Left hindlimb (tissue), 1 donor: Measurements from ENCODE around the gene GPR37L1.
"Not testable (repeated sequence)": the region's sequence is repeated elsewhere in the genome, so short reads cannot be mapped to it uniquely, and the experiment has no call there.

Experiments
- DNase-seq: peaks from one replicate; pipeline ENCODE4 v3.0.0-alpha.2; 2018

GPR37L1 gene

GRCh38 chr1:202107801-202108731 lies 14.7 kb upstream of the GPR37L1 start:
- DNase-seq = no peak

- no peak for DNase-seq
Observed at GRCh38 chr1:202110977-202111376, 11.7 kb upstream of the GPR37L1 start.

GRCh38 chr1:202111589-202111988 lies 11.1 kb upstream of the GPR37L1 start:
- DNase-seq = not testable (repeated sequence)

- DNase-seq = no peak
Observed at GRCh38 chr1:202112859-202113689, 9.6 kb upstream of the GPR37L1 start.

GRCh38 chr1:202113690-202114300 lies 8.9 kb upstream of the GPR37L1 start:
- no peak for DNase-seq

GRCh38 chr1:202116287-202116686 lies 6.4 kb upstream of the GPR37L1 start:
- DNase-seq = no peak

- no peak for DNase-seq
Observed at GRCh38 chr1:202117898-202118371, 4.8 kb upstream of the GPR37L1 start.

- no peak for DNase-seq
Observed at GRCh38 chr1:202121006-202121405, 1.7 kb upstream of the GPR37L1 start.

GRCh38 chr1:202123336-202123813 lies 658 bp downstream of the GPR37L1 start:
- DNase-seq = no peak

GRCh38 chr1:202124142-202124541 lies 1.4 kb downstream of the GPR37L1 start:
- DNase-seq = no peak

- no peak for DNase-seq
Observed at GRCh38 chr1:202125611-202126010, 2.9 kb downstream of the GPR37L1 start.

GRCh38 chr1:202126426-202126825 lies 3.7 kb downstream of the GPR37L1 start:
- no peak for DNase-seq

- DNase-seq = no peak
Observed at GRCh38 chr1:202127061-202127460, 4.3 kb downstream of the GPR37L1 start.

GRCh38 chr1:202127836-202128622 lies 5.3 kb downstream of the GPR37L1 start:
- DNase-seq = no peak

GRCh38 chr1:202129453-202130296 lies 7.0 kb downstream of the GPR37L1 start:
- DNase-seq = no peak

- DNase-seq = no peak
Observed at GRCh38 chr1:202130297-202130721, 7.6 kb downstream of the GPR37L1 start.

GRCh38 chr1:202130816-202131522 lies 8.3 kb downstream of the GPR37L1 start:
- DNase-seq = no peak

GRCh38 chr1:202131956-202132821 lies 9.5 kb downstream of the GPR37L1 start:
- peak; percentile 61 for DNase-seq

GRCh38 chr1:202133001-202133400 lies 10.3 kb downstream of the GPR37L1 start:
- DNase-seq = no peak
